Measurements from ENCODE around the gene SHTN1. TPM values are rescaled to one million over a fixed set of nuclear protein-coding genes. Genes with fewer than 3 reads are reported as not detected.

SHTN1 gene
- total and polyA plus RNA-seq, 2 of the 4 experiments (the other 2 are of a cell fraction): 0.54 to 2.3 TPM

- no peaks in the 10 kb centered on the region for H3K27me3 ChIP-seq (ENCODE audit: control insufficient read depth, insufficient read depth, low read length)
- H3K4ac ChIP-seq (ENCODE audit: low read depth, low read length): no peak overlapping the region
- H3K18ac ChIP-seq (ENCODE audit: low read depth, low read length): no peak overlapping the region
- H2AK5ac ChIP-seq (ENCODE audit: low read depth, low read length): no peak overlapping the region
- in situ Hi-C loops (cut with MboI; ENCODE audit: low sequenced_read_pairs): no loop called here
- no peak overlapping the region for H3K14ac ChIP-seq (replicated peaks; ENCODE audit: low read depth, low read length)
- H3K23ac ChIP-seq (ENCODE audit: low read depth, low read length): no peak overlapping the region
- no peaks in the 10 kb centered on the region for H3K36me3 ChIP-seq (ENCODE audit: control insufficient read depth, insufficient read depth, low read length)
- H2BK15ac ChIP-seq (ENCODE audit: low read depth, low read length): no peak overlapping the region
- H4K5ac ChIP-seq (ENCODE audit: low read depth, low read length): no peak overlapping the region
- no peaks in the 10 kb centered on the region for H3K9me3 ChIP-seq (ENCODE audit: control insufficient read depth, insufficient read depth, low read length)
- no peaks in the 10 kb centered on the region for H3K9me1 ChIP-seq (ENCODE audit: insufficient read depth, low read length)
- no peak overlapping the region for H2BK5ac ChIP-seq (ENCODE audit: low read depth, low read length, poor library complexity, severe bottlenecking)
- no peak overlapping the region for H2BK120ac ChIP-seq (ENCODE audit: low read depth, low read length)
- H4K91ac ChIP-seq (ENCODE audit: insufficient read depth, low read depth, low read length): no peak overlapping the region
- no peak overlapping the region for H3K9ac ChIP-seq (ENCODE audit: low read depth, low read length)
- no peak overlapping the region for H3K27ac ChIP-seq (ENCODE audit: insufficient read depth, low read length)
- no peak for ATAC-seq (ENCODE audit: low read depth)
- no peak overlapping the region for H2AFZ ChIP-seq (replicated peaks; ENCODE audit: low read length, poor library complexity)
- dilution Hi-C loops (cut with HindIII; ENCODE audit: low sequenced_read_pairs, unreplicated experiment): no loop called here
- intact Hi-C loops (cut with micrococcal nuclease): loop anchor here (5.0 to 10.0 kb wide), 2 partner anchors 154 to 164 kb away; partner anchors contain the start of gene ENO4
- H4K8ac ChIP-seq (ENCODE audit: low read depth in 2 of 2, low read length in 2 of 2): no peak overlapping the region
- ChIA-PET CTCF (no interaction called here), POLR2A (ENCODE audit: unreplicated experiment) (no interaction called here)
- TF ChIP-seq CHD1 (IDR thresholded peaks at IDR 0.05; ENCODE audit: low read depth, low read length): no peak
- TF ChIP-seq MAFK (IDR thresholded peaks at IDR 0.05; ENCODE audit: low read depth, low read length): no peak
- TF ChIP-seq NFE2L2 (IDR thresholded peaks at IDR 0.05; ENCODE audit: low read depth, low read length): no peak
- TF ChIP-seq ELK1 (IDR thresholded peaks at IDR 0.05; ENCODE audit: borderline replicate concordance, low read depth, low read length): no peak
- no peak for TF ChIP-seq BHLHE40 (IDR thresholded peaks at IDR 0.05; ENCODE audit: low read depth, low read length)
- no CpG with 5 or more reads among the region's 2 CpGs for WGBS, 2 experiments (ENCODE audit: extremely low coverage in 2 of 2, insufficient read length in 1 of 2)
- no peak overlapping the region for H2AK9ac ChIP-seq (replicated peaks; ENCODE audit: low read depth, low read length, poor library complexity)
- no peaks in the 10 kb centered on the region; the same call in 1 of the 2 replicates for H3K4me1 ChIP-seq (ENCODE audit: control insufficient read depth, insufficient read depth, low read length)
- no peak overlapping the region for H3K4me3 ChIP-seq (ENCODE audit: insufficient read depth, low read depth, low read length)
- peaks cover 3 to 6% of the 10 kb centered on the region in 2 experiments; a peak in 1 of 4 replicates for H3K79me1 ChIP-seq (ENCODE audit: low read depth in 1 of 2, low read length in 2 of 2)
- no peak overlapping the region for H2BK20ac ChIP-seq (ENCODE audit: low read depth, low read length)
- no peak overlapping the region for H3K4me2 ChIP-seq (ENCODE audit: low read depth, low read length)
- H3K56ac ChIP-seq (ENCODE audit: extremely low read depth, insufficient read depth, low read length): no peak overlapping the region
- BruUV-seq (replicated peaks): no TSS peak
- H4K20me1 ChIP-seq (ENCODE audit: insufficient read depth, low read length): no peaks in the 10 kb centered on the region
- no peak for DNase-seq
These were observed 3.8 kb downstream of the SHTN1 start for GRCh38 chr10:117001144-117001543.
